Uterus (tissue), 4 donors: ENCODE results near the gene TBXAS1. TPM values are rescaled to one million over a fixed set of nuclear protein-coding genes. Genes with fewer than 3 reads are reported as not detected.

Experiments
- DNase-seq, 2 donors: peaks; one replicate each; pipeline ENCODE4 v3.0.0-alpha.2; 2019 to 2020
- H3K27ac ChIP-seq, 2 donors: fragments of 200-600 bp; sonication (generic); 1 replicate in 1 of 2; 2 replicates in 1 of 2; pipeline ENCODE4 v1.5.1; 2016 to 2018
- H3K27me3 ChIP-seq, 2 donors: fragments of 200-600 bp; sonication (generic); one replicate each; pipeline ENCODE4 v1.5.1; 2018 to 2019; ENCODE audit warnings: control low read depth in 1 of 2
- H3K36me3 ChIP-seq, 2 donors: fragments of 200-600 bp; sonication (generic); one replicate each; pipeline ENCODE4 v1.5.1; 2019; ENCODE audit warnings: control low read depth in 1 of 2
- H3K4me1 ChIP-seq, 2 donors: fragments of 200-600 bp; sonication (generic); one replicate each; pipeline ENCODE4 v1.5.1; 2018 to 2019; ENCODE audit warnings: control low read depth in 1 of 2
- H3K4me3 ChIP-seq, 2 donors: fragments of 200-600 bp; sonication (generic); 1 replicate in 1 of 2; 2 replicates in 1 of 2; pipeline ENCODE4 v1.5.1; 2018 to 2019; ENCODE audit warnings: mild to moderate bottlenecking in 1 of 2
- H3K9me3 ChIP-seq, 2 donors: fragments of 200-600 bp; sonication (generic); one replicate each; pipeline ENCODE4 v1.5.1; 2019; ENCODE audit warnings: control low read depth in 1 of 2
- CTCF ChIP-seq, 4 experiments: fragments of 200-600 bp in 2 of 4; fragments of 450-650 bp in 2 of 4; sonication (generic) in 2 of 4; IDR thresholded peaks; one replicate each; pipeline ENCODE4 v1.5.1; 2016 to 2019; ENCODE audit warnings: antibody characterized with exemption in 4 of 4, mild to moderate bottlenecking in 2 of 4, moderate library complexity in 1 of 4
- POLR2A ChIP-seq, 2 donors: fragments of 450-650 bp; IDR thresholded peaks; one replicate each; pipeline ENCODE4 v1.6.1; 2016; ENCODE audit warnings: antibody characterized with exemption in 2 of 2, mild to moderate bottlenecking in 1 of 2, moderate library complexity in 1 of 2
- intact Hi-C: fragments of 100-400 bp; cut with DNase I; formaldehyde crosslinking; loops from one replicate; pipeline ENCODE4 v1.15.1; 2023; ENCODE audit warnings: low total_unique reads
- total RNA-seq, 4 donors: library from RNA; depleted of rRNA in 3 of 4; stranded (reverse); fragments of >200 nt in 3 of 4; gene quantifications; one replicate each; pipeline versions ENCODE4 v1.1.0 to v1.2.4, GENCODE V29; 2014 to 2023
- donor health status: DM: yes; HTN: yes; CAD: no.

The TBXAS1 gene
- total RNA-seq, 4 donors from 2014 or later, result 6.6 to 14.3 (median 11.9) TPM

GRCh38 chr7:139797607-139798006 is 31.5 kb upstream of the TBXAS1 start:
- DNase-seq, result no peak
- no peaks in the 10 kb centered on the region for H3K9me3 ChIP-seq
- no peaks in the 10 kb centered on the region for H3K27me3 ChIP-seq
- no peak for TF ChIP-seq CTCF (IDR thresholded peaks at IDR 0.05)
- TF ChIP-seq POLR2A (IDR thresholded peaks at IDR 0.05), result no peak
- H3K4me3 ChIP-seq, result no peak overlapping the region
- no peak overlapping the region for H3K27ac ChIP-seq
- H3K36me3 ChIP-seq, result no peaks in the 10 kb centered on the region
- intact Hi-C loops, result no loop called here
- no peaks in the 10 kb centered on the region for H3K4me1 ChIP-seq

- Histone ChIP-seq H3K4me1 (no peaks in the 10 kb centered on the region), H3K36me3 (no peaks in the 10 kb centered on the region), H3K9me3 (no peaks in the 10 kb centered on the region), H3K27ac (no peak overlapping the region), H3K4me3 (no peak overlapping the region), H3K27me3 (no peaks in the 10 kb centered on the region)
- DNase-seq, result no peak
- TF ChIP-seq CTCF (IDR thresholded peaks at IDR 0.05) (no peak), POLR2A (IDR thresholded peaks at IDR 0.05) (no peak)
- intact Hi-C loops, result no loop called here
Observed at GRCh38 chr7:139798221-139798620, 30.8 kb upstream of the TBXAS1 start.

- Histone ChIP-seq H3K27ac (no peak overlapping the region), H3K9me3 (no peaks in the 10 kb centered on the region), H3K36me3 (no peaks in the 10 kb centered on the region), H3K27me3 (no peaks in the 10 kb centered on the region), H3K4me3 (no peak overlapping the region), H3K4me1 (no peaks in the 10 kb centered on the region)
- no peak for DNase-seq
- intact Hi-C loops, result no loop called here
- TF ChIP-seq POLR2A (IDR thresholded peaks at IDR 0.05) (no peak), CTCF (IDR thresholded peaks at IDR 0.05) (no peak)
Observed at GRCh38 chr7:139798892-139799291, 30.2 kb upstream of the TBXAS1 start.

GRCh38 chr7:139799586-139799985 is 29.5 kb upstream of the TBXAS1 start:
- intact Hi-C loops, result no loop called here
- H3K4me1 ChIP-seq, result no peaks in the 10 kb centered on the region
- no peak overlapping the region for H3K27ac ChIP-seq
- no peak overlapping the region for H3K4me3 ChIP-seq
- TF ChIP-seq POLR2A (IDR thresholded peaks at IDR 0.05) (no peak), CTCF (IDR thresholded peaks at IDR 0.05) (no peak)
- H3K9me3 ChIP-seq, result no peaks in the 10 kb centered on the region
- no peaks in the 10 kb centered on the region for H3K27me3 ChIP-seq
- no peaks in the 10 kb centered on the region for H3K36me3 ChIP-seq
- no peak for DNase-seq

GRCh38 chr7:139804571-139804970 is 24.5 kb upstream of the TBXAS1 start:
- Histone ChIP-seq H3K4me3 (no peak overlapping the region), H3K27me3 (no peaks in the 10 kb centered on the region), H3K27ac (no peak overlapping the region), H3K9me3 (no peaks in the 10 kb centered on the region), H3K36me3 (no peaks in the 10 kb centered on the region), H3K4me1 (no peaks in the 10 kb centered on the region)
- intact Hi-C loops, result no loop called here
- DNase-seq, result no peak
- TF ChIP-seq POLR2A (IDR thresholded peaks at IDR 0.05), result no peak
- TF ChIP-seq CTCF (IDR thresholded peaks at IDR 0.05), result no peak
